PFSK-1 (cell line): ENCODE measurements around the gene UBTD2.

ENCODE experiments used
- POLR2AphosphoS5 ChIP-seq: IDR thresholded peaks from 2 replicates; pipeline ENCODE4 v1.6.1; 2012; ENCODE audit warnings: low read depth, mild to moderate bottlenecking, control low read depth, low read length, moderate library complexity
- REST ChIP-seq, 2 experiments: IDR thresholded peaks; 2 replicates each; pipeline versions ENCODE4 v1.6.1 to v1.8.0; 2011 to 2012; ENCODE audit warnings: low read depth in 2 of 2, low read length in 2 of 2, control low read depth in 1 of 2, inconsistent platforms in 1 of 2, mild to moderate bottlenecking in 1 of 2, moderate library complexity in 1 of 2; ENCODE audit not compliant: insufficient read depth in 1 of 2

GRCh38 chr5:172312286-172312685, 28.7 kb upstream of the UBTD2 start:
- TF ChIP-seq POLR2AphosphoS5 (no peak), REST (IDR thresholded peaks at IDR 0.05; ENCODE audit: insufficient read depth in 1 of 2, low read depth in 2 of 2, low read length in 2 of 2) (no peak)
